Subcutaneous adipose tissue (tissue), 4 donors: ENCODE results near the gene JAK3. TPM values are rescaled to one million over a fixed set of nuclear protein-coding genes. Genes with fewer than 3 reads are reported as not detected.

ENCODE experiments used
- total RNA-seq, 4 donors: library from RNA; depleted of rRNA; stranded (reverse); fragments of >200 nt; gene quantifications; one replicate each; pipeline ENCODE4 v1.1.0, GENCODE V29; 2016
- TF ChIP-seq, protein P1 (sequence below): fragments of 450-650 bp; IDR thresholded peaks from one replicate; pipeline ENCODE4 v1.5.1; 2016; ENCODE audit warnings: low read depth, mild to moderate bottlenecking, control low read depth, antibody characterized with exemption, moderate library complexity

The JAK3 gene
- total RNA-seq, 4 donors from 2014 or later: 2.3 to 5.1 (median 3.9) TPM

DNA sequence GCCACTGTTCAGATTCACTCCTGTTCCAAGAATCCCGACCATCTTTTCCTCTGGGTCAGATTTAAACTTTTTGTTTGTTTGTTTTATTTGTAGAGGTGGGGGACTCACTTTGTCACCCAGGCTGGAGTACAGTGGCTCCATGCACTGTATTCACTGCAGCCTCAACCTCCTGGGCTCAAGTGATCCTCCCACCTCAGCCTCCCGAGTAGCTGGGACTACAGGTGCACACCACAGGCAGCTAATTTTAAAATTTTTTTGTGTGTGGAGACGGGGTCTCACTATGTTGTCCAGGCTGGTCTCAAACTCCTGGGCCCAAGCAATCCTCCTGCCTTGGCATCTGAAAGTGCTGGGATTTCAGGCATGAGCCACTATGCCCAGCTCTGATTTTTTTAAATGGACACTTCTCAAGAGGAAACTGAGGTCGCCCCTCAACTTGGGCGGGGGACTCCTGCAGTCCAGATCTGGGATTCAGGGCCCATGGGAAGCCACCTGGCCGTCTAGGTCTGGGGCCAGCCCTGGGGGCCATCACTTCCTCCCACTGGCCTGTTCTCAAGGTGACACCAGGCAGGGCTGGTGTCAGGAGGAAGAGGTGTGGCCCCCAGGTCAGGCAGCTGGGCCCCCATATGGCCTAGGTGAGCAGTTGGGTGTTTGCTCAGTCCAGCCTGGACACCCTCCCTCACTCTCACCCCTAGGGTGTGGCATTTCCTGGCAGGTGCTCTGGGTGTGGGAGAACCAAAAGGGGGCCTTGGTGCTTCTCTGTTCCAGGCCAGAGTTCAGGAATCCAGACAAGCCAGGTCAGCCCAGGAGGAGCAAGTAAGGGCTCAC, 51.6 kb downstream of the JAK3 start:
- TF ChIP-seq, protein P1, sequence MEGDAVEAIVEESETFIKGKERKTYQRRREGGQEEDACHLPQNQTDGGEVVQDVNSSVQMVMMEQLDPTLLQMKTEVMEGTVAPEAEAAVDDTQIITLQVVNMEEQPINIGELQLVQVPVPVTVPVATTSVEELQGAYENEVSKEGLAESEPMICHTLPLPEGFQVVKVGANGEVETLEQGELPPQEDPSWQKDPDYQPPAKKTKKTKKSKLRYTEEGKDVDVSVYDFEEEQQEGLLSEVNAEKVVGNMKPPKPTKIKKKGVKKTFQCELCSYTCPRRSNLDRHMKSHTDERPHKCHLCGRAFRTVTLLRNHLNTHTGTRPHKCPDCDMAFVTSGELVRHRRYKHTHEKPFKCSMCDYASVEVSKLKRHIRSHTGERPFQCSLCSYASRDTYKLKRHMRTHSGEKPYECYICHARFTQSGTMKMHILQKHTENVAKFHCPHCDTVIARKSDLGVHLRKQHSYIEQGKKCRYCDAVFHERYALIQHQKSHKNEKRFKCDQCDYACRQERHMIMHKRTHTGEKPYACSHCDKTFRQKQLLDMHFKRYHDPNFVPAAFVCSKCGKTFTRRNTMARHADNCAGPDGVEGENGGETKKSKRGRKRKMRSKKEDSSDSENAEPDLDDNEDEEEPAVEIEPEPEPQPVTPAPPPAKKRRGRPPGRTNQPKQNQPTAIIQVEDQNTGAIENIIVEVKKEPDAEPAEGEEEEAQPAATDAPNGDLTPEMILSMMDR: no peak

DNA sequence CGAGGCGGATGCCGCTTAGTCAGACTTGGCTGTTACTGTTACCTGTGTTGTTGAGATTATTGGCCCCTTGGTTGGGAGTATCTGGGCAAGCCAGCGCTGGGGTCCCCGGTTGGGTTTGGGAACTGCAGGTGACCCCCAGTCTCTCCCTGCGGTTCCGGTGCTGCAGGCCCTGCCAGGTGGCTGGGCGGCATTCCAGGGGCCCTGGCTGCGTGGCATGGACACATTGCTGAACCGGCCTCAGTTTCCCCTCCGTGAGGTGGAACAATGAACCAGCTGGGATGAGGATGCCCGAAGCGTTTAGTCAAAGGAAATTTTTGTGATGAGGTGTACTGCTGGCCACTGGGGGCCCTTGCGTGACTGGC, 52.3 kb downstream of the JAK3 start:
- TF ChIP-seq, protein P1: no peak

DNA sequence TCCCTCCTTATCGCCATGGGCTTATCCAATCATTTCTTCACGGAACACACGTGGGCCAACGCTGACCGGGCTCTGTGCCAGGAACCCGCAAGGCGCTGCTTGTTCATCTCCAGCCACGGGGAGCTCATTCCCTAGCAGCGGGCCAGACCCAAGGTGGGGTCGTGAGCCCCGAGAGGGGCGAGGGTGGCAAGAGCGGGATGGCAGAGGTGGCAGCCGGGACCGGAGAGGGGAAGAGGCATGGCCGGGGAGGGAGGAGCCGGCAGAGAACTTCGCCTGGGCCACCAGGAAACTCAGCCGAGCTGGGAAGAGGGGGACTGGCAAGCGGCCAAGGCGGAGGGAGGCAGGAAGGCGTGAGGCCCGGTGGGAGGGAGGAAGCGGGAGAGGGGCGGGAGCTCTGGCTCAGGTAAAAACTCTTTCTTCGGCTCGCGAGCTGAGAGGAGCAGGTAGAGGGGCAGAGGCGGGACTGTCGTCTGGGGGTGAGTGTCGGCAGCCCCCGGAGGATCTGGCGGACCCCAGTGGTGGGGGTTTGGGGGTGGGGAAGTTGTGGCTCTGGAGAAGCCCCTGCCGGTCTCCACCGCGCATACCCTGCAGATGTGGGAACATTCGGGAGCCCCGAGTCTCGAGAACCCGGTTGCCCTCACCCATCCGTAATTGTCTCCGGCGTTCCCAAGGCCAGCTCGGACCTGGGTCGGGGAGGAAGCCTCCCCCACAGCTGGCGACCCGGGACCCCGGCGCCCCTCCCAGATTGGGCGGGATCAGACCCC, 52.9 kb downstream of the JAK3 start, which contains the start of gene B3GNT3:
Gene B3GNT3 (plus strand): TSS at position 408 of the 764 bp plus-strand sequence. CDS start 12,670 bp downstream, outside the sequence.
- TF ChIP-seq, protein P1: no peak

DNA sequence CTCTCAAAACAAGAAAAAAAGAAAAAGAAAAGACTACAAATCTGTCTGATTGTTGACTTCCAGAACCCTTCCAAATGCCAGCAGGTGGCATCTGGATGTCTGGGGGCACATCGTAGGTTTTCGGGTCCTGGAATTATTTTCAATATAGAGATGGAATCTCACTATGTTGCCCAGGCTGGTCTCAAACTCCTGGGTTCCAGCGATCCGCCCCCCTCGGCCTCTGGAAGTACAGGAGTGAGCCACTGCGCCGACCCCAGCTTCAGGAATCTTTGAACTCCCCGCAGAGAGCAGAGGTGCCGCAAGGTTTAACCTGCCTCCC, 53.4 kb downstream of the JAK3 start:
- TF ChIP-seq, protein P1: no peak

DNA sequence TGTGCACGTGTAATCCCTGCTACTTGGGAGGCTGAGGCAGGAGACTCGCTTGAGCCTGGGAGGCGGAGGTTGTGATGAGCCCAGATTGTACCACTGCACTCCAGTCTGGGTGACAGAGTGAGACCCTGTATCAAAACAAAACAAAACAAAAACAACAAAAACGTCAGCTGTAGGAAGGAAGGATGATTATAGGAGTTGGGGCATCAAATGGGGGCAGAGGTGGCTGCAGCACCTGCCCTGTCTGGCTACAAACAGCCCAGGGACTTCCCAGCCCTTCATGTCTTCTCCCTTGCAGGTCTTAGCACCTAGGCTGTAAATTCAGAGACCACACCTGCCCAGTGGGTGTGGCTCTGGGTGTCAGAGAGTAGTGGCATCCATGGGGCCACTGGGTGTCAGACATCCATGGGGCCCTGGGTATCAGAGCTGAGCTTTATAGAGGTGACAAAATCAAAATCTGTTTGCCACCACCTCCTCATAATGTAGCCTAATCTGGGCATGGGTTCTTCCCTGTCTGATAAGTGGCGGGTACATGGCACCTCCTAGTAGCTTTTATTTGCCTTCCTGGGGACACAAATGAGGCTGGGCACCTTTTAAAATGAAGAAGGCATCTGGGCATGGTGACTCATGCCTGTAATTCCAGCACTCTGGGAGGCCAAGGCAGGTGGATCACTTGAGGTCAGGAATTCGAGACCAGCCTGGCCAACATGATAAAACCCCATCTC, 57.6 kb downstream of the JAK3 start:
- TF ChIP-seq, protein P1: no peak

DNA sequence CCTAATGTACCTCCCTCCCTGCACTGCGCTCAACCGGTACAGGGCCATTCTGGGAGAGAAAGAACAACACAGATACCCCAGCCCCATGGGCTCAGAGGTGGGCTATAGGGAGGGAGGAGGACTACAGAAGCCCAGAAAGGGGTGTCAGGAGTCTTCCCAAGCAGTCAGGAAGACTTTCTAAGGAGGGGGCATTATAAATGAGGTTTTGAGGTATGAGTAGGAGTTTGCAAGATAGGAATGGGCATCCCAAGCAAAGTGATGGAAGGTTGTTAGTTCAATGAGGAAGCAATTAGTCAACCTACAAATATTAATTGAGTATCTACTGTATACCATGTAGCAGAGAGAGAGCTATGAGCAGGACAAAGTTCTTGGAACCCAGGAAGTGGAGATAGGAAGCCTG, 59.1 kb downstream of the JAK3 start:
- TF ChIP-seq, protein P1: no peak
